ENCODE data around the gene PHF23. TPM values are rescaled to one million over a fixed set of nuclear protein-coding genes. Genes with fewer than 3 reads are reported as not detected.
A peak's percentile ranks its signal among the peaks of the same experiment; 100 is the strongest.

The PHF23 gene
- total RNA-seq, 1 donor from 2014 or later, result 50.7 TPM

DNA sequence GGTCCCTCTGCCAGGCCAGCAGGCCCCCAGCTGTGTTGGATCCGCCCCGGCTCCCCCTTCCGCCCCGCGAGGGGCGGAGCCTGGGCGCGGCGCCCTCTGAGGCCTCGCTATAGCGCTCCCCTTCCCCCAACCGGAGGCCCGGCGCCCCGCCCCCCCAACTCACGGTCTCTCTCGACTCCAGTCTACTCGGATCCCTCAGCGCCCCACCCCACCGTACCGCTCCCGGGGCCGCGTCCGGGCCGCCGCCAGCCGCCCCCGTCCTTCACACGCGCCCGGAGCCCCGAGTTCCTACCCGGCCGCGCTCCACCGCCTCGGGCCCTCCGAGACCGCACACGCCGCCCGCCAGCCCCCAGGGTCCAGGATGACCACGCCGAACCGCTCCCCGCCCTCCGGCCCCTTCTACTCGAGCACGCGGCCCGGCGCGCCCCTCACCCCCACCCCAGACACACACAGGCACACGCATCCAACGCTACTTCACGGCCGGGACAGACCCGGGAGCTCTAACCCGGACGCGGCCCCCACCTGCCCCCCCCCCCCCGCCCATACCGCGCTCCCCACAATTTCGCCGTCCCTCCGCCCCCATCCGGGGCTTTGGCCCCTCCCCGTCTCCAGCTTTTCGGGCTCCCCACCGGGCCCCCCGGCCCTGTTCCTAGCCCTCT lies 1.4 kb downstream of the PHF23 start:
- no peak for DNase-seq (ENCODE audit: low read depth)

DNA sequence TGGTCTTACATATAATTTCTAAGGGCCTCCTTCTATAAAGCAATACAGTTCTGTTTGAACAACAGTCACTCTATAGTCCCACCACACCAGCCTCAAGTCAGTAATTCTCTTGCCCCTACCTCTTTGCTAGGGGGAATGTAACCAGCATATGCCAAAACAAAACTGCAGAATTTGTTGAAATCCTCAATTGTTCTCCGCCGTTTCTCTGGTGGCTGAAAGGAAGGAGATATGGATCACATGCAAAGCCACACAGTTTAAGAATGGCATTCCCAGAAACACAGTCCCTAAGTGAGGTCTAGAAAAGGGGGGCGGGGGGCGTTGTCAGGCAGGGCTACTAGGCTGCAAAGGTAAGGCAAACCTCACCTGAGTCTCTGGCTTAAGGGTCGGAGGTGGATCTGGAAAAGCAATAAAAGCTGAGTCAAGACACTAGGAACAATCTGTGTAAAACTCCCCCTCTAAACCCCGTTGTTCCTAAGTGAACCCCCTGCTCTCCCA lies 1.9 kb downstream of the PHF23 start:
- no peak for DNase-seq (ENCODE audit: low read depth)

DNA sequence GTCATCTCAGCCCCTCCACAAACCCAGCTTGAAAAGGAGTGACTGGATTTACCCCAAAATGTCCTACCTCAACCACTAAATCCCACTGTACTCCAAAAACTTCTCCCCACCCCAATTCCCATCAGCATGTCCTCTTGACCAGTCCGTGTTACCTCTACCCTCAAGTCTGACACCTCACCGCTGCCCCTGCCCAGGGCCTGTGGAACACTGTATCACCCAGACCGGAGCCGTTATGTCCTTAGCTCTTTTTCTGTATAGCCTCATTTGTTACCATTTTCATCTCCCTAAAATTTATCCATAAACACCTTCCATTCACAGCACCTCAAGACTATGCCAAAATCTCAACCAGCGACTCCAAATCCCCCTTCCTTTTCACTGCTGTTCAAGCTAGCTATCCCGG lies 2.4 kb downstream of the PHF23 start:
- no peak for DNase-seq (ENCODE audit: low read depth)

DNA sequence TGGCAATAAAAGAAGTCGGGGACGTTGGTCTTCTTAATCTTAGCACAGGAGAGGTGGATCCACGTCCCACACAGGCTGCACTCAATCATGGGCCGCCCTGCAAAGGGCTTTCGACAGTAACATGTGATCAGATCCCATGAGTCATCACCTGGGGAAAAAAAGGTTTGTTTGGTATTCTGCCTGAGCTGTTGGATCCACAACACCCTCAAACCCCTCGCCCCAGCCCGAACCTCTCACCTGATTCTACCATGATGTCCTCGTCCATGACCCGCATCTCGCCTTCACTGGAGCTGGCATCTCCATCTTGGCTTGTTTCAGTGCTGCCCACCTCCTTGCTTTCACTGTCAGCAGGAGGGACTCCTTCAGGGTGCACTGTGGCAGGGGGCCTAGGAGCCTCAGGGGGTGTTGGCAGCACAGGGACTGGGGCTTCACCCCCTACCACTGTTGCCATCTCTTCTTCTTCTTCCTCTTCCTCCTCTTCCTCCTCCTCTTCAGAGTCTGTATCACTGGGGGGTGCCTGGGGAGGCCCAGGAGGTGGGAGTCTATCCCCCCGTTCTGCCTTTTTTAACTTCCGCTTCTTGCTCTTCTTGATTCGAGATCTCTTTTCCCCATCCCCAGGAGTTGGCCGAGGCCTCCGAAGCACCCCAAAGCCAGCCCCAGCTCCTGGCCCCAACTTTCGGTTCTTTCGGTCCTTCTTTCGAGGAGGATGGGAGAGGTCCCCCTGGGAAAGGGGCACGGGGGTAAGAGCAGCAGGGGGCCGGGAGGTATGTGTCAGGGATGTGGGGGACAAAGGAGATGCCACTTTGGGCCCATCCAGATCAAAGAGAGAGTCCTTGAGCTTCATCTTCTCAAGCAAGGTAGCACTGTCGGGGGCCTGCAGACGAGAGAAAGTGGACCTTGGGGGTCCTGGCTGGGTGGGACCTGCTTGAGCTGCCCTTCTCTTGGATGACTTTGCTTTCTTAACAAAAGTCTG lies 3.3 kb downstream of the PHF23 start:
- peak; percentile 58 for DNase-seq (ENCODE audit: low read depth)

DNA sequence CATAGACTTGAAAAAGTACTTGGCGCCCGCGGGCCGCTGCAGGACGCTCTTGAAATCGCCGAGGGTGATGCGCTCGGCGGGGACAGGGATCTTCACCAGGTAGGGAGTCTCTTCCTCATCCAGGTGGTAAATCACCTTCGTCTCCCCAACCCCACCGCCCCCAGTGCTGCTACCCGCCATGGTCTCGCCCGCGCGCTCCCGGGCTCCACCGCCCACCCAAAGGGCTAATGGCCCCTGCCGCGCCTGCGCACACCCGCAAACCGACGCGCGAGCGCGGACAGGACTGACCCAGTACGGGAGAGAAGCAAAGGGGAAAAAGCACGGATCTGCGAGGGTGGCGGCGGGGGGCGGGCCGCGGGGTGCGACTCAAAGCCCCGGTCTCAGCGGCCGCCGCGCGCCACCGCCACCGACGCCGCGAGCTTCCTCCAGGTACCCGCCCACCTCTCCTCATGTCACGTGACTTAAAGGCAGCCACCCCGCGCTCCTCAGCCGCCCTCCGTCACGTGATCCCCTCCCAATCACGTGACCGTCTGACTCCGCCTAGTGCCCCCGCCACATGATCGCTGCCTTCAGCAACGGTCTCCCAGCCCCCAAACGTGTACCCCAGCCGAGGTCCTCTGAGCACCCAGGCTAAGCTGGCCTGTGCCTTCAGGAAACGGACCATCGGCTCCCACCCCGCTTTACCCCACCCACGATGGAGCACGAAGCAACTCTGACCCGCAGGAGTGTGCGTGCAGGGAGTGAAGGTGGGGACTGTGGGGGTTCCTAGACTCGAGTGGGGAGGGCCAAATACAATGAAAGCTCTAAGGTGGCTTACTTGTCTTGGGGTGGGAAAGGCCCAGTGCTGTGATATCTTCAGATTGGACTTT lies 4.9 kb downstream of the PHF23 start, which contains the start of gene DVL2:
Gene DVL2 (minus strand): TSS at position 435 of the 869 bp plus-strand sequence. CDS start 255 bp downstream, at position 180.
- peak; percentile 84 for DNase-seq (ENCODE audit: low read depth)

DNA sequence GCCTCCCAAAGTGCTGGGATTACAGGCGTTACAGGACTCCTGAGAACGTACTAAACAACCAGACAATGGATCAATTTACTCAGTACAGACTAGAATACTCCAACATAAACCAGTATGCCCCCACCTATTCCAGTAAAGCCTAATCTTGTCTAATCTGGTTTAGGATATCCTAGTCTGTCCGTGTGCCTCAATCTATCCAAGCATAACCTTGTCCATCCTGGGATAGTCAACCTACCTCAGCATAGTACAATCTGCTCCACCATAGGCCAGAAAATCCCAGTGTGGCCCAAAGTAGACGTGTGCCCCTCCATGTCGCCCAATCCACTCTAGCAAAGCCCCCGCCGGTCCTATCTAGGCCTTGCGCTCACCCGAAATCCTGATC lies 5.6 kb downstream of the PHF23 start:
- DNase-seq (ENCODE audit: low read depth), result peak; percentile 13

DNA sequence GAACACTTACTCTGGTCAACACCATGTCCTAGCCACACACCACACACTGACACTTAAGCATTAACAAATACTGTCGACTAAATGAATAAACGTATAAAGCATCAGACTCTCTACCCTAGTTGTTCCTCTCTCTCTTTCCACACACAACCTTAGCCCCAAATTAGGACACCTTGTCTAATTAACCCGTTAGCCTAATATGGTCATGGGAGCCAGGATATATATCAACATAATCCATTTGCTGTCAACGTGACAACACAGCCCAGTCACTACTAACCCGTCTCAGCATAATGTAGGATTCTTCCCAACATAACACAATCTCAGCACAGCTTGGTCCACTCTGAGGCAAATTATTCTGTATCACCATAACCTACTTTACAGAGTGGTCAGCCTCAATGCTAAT lies 7.1 kb downstream of the PHF23 start:
- no peak for DNase-seq (ENCODE audit: low read depth)

DNA sequence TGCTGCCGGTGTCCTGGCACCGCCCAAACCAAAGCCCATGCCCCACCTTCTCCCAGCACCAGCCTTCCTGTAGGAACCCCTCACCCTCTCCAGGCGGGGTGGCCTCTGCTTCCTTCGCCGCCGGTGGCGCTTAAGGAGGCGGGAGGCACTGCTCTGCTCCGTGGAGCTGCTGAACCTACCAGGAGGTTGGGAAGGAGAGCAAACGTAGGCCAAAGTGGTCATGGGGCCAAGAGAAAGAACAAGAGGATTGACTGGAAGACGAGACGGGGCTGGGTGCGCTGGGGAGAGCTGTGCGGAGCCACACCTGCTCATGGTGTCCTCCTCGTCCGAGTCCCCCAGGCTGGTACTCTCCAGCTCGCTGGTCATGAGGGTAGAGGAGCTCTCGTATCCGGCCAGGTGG lies 9.8 kb downstream of the PHF23 start:
- no peak for DNase-seq (ENCODE audit: low read depth)

DNA sequence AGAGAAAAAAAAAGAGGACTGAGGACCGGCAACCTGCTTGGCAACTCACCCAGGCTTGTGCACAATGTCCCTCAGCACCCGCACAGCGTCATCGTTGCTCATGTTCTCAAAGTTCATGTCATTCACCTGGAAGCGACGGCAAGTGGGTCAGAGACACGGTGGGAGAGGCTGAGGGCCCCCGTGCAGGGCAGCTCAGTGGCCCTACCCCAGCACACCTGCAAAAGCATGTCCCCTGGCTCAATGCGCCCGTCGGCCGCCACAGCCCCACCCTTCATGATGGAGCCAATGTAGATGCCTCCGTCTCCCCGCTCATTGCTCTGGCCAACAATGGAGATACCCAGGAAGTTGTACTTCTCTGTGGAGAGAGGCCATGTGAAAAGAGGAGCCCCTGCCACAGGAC lies 10.3 kb downstream of the PHF23 start:
- no peak for DNase-seq (ENCODE audit: low read depth)

DNA sequence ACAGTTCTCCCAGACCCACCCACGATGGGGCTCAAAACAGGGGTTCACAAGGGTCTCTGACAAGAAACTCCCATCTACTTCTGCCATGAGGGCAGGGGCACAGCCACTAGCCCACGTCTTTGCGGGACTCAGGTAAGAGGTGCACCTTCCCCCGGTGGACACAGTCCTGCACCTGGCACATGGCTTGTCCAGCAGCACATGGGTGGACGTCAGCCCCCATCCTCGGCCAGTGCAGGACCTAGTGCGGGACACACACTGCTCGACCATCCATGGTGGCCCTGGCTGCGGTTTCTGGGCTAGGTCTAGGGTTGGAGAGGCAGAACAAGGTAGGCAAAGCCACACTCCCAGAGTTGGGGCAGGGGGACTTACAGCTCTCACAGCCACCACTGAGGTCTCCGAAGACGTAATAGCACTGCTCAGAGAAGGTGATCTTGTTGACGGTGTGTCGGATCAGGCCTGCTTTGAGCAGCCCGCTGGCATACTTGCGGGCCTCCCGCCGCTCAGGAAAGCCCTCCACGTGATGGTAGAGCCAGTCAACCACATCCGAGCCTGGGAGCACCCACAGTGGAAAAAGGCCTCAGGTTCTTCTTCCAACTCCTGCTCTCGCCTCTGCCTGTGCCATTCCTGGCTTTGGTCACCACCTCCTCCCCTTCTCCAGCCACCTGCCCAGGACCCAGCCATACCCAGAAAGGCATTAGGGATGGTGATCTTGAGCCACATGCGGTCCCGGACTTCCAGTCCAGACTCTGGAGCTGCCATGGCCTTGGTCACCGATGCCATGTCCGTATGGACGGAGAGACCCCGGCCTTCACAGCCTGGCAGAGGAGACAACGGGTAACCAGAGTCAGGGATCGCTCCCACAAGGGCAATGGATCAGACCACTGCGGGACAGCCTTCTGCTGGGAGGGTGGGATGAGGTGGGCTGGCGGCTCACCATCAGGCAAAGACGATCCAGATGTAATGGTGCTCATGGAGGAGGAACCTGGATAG lies 12.2 kb downstream of the PHF23 start:
- DNase-seq (ENCODE audit: low read depth), result no peak

DNA sequence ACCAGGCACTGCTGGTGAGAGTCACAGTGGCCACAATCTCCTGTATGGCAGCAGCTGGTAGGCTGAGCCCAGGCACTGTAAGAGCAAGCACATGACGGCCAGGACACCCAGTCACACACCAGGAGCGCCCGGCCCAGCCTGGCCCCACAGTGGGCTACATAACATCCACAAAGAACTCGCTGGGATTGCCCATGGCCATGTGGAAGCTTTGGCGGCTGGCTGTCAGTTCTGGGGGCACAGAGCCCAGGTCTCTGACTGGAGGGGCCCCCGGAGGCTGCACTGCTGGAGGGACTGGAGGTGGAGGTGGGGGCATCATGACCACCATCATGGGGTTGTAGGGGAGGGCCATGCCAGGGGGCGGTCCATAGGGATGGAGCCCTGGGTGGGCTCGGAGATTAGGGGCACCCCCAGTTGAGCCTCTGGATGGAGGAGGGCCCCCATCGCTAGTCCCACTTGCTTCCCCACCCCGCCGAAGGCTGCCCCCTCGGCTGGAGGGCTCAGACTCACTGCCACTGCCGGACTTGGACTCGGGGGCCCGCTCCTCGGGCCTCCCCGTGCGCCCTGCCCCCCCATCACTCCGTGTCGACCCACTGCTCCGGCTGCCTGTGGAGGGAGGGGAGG lies 13.4 kb downstream of the PHF23 start:
- no peak for DNase-seq (ENCODE audit: low read depth)

DNA sequence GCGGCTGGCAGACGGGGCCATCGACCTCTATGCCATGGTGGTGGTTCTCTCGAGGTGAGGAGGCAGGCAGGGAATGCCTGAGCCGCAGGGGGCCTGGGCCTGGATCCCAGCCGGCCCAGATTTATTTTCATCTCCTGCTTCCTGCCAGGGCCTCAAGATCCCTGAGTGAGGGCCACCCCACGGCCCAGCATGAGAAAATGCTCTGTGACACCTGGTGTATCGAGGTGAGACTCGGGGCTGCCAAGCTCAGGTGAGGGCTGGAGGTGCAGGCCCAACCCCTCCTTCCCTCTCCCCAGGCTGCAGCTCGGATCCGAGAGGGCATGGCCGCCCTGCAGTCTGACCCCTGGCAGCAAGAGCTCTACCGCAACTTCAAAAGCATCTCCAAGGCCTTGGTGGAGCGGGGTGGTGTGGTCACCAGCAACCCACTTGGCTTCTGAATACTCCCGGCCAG lies 14.6 kb downstream of the PHF23 start:
- DNase-seq (ENCODE audit: low read depth), result no peak

DNA sequence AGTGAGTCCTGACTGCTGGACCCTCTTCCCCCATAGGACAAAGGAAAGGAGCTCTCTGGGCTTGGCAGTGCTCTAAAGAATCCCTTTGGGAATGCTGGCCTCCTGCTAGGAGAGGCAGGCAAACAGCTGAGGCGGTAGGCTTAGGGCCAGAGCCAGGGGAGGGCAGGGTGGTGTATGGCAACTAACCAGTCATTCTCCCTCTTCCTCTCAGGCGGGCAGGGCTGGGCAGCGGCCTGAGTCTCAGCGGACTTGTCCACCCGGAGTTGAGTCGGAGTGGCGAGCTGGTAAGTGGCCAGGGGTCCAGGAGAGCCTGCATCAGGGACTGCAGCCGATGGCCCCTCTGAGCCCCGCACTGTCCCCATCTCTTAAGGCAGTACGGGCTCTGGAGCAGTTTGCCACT lies 15.1 kb downstream of the PHF23 start:
- no peak for DNase-seq (ENCODE audit: low read depth)

DNA sequence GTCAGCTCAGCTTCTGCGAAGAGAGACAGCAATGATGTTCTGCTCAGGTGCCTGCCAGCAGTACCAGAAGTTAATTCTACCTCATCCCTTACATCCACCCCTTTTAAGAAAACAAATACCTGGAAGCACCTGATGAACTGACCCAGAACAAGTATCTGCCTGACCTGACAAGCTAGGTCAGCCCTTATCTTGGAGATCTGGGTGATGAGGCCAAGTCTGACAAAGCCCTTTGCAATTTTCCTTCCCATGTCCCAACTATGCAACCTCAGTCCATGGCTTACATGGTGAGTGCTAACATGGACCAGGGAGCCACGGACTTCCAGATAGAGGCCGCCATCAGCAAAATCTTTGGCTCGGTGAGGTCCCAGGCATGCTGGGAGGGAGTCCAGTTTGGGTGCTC lies 15.9 kb downstream of the PHF23 start:
- no peak for DNase-seq (ENCODE audit: low read depth)

DNA sequence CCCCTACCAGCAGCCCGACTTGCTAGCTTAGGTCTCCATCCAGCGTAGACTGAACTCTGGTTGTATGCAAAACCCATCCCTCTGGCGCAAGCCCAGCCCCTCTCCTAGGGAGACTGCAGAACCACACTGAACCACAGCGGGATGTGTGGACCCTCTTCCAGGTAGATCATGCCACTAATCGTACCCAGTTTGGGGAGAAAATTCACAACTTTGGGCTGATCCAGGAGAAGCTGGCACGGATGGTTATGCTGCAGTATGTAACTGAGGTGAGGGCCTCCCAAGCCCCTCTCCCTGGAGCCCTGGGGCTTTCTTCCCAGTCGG lies 16.3 kb downstream of the PHF23 start:
- no peak for DNase-seq (ENCODE audit: low read depth)

DNA sequence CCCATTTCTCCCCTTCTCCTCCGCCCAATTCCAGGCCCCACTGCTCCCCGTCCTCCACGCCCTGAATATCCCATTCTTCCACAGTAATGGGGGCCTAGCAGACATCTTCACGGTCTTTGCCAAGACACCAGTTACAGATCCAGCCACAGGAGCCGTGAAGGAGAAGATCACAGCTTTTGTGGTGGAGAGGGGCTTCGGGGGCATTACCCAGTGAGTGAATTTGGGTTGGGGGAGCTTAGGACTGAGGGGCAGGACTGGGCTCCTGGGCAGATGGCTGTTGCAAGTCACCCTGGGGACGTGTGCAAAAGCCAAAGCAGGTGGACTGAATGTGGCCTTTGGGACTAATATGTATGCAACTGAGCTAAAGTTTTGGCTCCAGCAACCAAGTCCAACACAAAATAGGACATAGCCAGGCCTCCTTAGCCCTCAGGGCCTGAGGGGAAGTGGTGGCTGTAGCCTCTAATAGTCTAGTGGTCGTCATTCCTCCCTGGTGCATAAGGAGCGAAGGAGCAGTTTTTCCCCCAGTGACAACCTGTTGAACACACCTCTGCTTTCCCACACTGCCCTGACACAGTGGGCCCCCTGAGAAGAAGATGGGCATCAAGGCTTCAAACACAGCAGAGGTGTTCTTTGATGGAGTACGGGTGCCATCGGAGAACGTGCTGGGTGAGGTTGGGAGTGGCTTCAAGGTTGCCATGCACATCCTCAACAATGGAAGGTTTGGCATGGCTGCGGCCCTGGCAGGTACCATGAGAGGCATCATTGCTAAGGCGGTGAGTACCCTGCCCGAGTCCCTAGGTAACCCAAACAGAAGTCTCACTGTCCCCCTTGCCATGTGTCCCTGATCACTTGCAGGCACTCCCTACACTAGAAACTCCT lies 16.9 kb downstream of the PHF23 start:
- no peak for DNase-seq (ENCODE audit: low read depth)

DNA sequence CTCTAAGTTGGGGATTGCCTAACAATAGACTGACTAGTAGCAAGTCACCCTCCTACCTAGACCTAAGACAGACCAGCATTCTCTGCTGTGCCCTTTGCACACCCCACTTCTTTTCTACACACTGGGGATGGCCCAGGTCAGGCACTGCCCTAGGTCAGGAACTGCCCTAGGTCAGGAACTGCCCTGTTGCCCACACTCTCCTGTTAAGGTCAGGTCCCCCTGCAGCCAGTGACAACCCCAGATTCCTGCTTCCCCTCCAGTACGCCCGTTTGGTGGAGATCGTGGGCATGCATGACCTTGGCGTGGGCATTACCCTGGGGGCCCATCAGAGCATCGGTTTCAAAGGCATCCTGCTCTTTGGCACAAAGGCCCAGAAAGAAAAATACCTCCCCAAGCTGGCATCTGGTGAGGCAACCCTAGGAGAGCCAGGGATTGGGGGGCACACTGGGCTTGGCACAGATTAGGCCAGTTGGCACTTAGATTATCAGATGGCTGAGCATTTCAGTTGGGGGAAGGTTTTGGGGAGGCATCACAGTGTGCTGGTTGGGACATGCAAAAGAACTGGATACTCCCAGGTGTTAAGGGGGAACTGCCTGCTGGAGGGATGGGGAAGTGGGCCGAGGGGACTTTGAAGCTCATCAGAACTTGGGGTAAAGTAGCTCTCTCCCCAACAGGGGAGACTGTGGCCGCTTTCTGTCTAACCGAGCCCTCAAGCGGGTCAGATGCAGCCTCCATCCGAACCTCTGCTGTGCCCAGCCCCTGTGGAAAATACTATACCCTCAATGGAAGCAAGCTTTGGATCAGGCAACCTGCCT lies 17.8 kb downstream of the PHF23 start:
- no peak for DNase-seq (ENCODE audit: low read depth)

DNA sequence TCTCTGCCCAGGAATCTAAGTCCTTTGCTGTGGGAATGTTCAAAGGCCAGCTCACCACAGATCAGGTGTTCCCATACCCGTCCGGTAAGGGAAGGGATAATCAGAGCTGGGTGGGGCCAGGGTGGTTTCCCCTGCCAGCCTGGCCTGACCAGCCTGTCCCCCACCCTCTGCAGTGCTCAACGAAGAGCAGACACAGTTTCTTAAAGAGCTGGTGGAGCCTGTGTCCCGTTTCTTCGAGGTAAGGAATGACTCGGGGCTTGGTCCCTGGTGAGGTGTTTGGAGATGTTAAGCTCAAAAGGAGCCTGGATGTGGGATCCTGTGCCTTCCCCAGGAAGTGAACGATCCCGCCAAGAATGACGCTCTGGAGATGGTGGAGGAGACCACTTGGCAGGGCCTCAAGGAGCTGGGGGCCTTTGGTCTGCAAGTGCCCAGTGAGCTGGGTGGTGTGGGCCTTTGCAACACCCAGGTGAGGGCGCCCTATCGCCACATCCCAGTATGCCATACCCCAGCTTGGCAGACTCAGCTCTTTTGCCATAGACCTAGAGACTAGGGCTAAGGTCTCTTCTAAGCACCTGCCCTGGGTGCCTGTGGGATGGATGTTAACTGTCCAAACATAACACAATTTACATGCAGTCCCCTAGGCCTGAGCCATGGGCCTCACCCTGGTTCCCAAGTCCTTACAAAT lies 18.5 kb downstream of the PHF23 start:
- DNase-seq (ENCODE audit: low read depth), result peak; percentile 58

All from renal cortical epithelial cell (primary cell).